GM12873 (cell line): ENCODE results near the gene OR1C1.

Source experiments
- TF ChIP-seq, protein P1 (sequence below): IDR thresholded peaks from 2 replicates; pipeline ENCODE4 v1.5.1; 2012; ENCODE audit warnings: low read depth, mild to moderate bottlenecking, moderate library complexity, low read length, control low read depth; ENCODE audit not compliant: insufficient read depth; ENCODE audit errors: missing control alignments

OR1C1 gene, protein sequence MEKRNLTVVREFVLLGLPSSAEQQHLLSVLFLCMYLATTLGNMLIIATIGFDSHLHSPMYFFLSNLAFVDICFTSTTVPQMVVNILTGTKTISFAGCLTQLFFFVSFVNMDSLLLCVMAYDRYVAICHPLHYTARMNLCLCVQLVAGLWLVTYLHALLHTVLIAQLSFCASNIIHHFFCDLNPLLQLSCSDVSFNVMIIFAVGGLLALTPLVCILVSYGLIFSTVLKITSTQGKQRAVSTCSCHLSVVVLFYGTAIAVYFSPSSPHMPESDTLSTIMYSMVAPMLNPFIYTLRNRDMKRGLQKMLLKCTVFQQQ

DNA sequence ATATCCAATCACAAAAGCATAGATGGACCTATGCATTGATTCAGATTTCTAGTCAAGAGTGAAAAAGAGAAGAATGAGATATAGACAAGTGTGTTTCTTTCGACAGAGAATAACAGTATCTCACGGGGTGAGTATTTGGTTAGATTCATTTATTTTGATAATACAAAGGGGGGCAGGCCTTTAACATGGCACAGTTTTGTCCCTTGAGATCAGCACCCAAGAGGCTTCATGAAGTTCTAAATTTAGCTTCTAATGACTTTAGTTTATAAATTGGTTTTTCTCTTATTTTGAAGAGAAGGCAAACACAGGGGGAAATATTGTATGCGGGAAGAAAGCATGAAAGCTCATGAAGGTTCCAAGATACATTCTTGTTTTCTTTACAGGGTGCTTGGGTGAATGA lies at the start of gene OR1C1:
OR1C1 (minus strand) TSS at position 101 of the 400 bp plus-strand sequence. CDS start 2,150 bp downstream, outside the sequence.
- TF ChIP-seq, protein P1, sequence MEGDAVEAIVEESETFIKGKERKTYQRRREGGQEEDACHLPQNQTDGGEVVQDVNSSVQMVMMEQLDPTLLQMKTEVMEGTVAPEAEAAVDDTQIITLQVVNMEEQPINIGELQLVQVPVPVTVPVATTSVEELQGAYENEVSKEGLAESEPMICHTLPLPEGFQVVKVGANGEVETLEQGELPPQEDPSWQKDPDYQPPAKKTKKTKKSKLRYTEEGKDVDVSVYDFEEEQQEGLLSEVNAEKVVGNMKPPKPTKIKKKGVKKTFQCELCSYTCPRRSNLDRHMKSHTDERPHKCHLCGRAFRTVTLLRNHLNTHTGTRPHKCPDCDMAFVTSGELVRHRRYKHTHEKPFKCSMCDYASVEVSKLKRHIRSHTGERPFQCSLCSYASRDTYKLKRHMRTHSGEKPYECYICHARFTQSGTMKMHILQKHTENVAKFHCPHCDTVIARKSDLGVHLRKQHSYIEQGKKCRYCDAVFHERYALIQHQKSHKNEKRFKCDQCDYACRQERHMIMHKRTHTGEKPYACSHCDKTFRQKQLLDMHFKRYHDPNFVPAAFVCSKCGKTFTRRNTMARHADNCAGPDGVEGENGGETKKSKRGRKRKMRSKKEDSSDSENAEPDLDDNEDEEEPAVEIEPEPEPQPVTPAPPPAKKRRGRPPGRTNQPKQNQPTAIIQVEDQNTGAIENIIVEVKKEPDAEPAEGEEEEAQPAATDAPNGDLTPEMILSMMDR = no peak

DNA sequence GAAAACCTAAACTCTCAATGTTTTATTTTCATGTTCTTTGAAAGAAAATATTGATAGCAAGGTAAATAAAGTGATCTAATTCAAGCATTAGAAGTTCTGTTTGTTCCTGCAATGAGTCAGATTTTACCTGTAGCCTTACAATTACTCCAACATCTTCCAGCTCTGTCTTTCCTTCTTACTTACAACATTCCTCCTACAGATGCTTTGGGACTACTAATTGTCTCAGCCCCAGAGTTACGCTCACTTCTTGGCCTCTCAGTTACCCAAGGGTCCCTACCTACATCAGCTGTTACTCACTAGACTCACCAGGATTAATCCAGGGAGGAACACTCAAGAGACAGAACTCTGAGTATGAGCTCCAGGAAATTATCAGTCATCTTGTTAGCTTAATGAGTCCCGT lies 37.2 kb upstream of the OR1C1 start:
- TF ChIP-seq, protein P1 = no peak

DNA sequence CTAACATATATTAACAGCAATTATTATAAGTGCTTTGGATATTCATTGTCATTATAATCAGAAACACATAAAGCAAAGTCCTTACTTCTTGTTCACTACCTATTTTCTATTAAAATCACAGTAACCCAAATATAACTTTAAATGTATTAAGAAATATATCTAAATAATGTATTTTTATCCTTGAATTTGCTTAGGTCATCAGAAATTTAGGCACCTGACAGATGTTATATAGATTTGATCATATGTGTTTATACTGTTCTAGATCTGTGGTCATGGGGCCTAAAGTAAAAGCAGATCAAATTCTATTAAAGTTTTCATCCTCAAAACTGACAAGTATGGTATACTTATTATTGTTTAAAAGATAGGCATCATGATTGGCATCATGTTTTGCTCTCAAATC lies 9.2 kb upstream of the OR1C1 start:
- TF ChIP-seq, protein P1 = no peak

DNA sequence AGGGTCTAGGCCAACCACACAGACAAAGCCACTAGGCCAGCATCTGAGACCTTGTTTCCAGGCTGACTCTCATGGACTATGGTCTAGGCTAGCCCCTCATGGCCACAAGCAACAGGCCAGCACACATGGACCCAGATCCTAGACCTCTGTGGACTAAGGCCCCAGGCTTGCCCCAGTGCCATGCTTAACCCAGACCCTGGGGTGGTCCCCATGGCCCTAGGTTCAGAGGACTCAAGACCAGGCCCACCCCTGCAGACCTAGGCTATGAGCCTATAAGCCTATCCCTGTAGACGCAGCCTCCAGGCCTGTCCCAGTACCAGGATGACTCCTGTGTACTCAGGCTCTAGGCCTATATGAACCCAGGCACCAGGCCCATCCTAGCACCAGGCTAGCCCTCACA lies 10.5 kb downstream of the OR1C1 start:
- TF ChIP-seq, protein P1 = no peak

DNA sequence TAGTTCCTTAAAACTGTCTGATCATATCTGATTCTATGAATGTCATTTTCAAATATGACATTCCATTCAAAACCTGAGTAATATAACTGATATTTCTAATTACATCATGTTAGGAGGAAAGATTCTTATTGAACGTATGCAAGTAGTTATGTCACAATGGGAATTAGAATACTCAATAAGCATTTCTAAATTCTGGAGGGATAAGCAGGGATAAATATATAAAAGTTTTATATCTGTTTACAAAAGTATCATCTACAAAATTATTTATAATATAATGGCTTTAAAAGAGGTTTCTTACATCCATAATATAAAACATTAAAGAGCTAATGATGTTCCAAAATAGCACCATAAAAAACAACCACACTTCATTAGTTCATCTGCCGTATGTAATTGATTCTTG lies 12.3 kb downstream of the OR1C1 start, which contains the start of gene OR14A2:
OR14A2 (minus strand) TSS at position 101 of the 400 bp plus-strand sequence.
- TF ChIP-seq, protein P1 = no peak

DNA sequence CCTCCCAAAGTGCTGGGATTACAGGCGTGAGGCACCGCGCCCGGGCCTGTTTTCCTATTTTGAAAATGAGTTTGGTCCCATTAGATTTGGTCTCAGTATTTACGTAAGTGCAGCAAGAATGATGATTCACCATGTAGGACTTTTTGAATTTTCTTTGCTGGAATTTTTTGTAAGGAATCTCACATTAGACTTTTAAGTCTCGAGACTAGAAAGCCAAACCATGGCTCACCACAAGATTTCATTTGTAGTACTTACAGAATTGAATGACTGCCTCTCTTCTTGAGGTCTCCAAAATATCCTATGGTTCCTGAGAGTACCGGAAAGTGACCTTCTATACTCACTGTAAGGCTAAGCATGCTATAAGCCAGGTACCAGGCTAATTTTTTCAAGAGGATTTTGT lies 12.7 kb downstream of the OR1C1 start:
- TF ChIP-seq, protein P1 = no peak

DNA sequence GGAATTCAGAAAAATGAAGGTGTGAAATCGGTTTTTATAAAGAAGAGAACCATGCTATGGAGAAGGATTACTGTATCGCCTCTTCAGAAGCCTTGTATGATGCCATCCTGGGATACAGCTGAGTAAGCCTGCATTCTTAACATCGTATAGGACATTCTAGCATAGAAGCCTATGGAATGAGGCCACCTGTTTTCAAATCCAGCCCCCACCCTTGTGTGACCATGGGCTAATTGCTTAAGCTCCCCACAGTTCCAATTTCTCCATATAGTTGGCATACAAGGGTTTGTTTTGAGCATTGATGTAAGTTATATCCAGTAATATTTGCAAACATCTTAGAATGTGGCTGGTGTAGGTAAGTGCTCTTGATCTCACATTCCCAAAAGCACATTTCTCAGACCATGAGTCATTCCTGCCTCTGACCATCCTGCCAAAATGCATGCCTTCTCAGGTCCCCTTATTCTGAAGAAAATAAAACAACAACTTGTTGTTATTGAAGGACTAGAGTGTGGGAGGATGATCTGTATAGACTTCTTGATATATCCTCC lies 13.9 kb downstream of the OR1C1 start:
- TF ChIP-seq, protein P1 = no peak
